ENCODE measurements around the gene ANKK1. TPM values are rescaled to one million over a fixed set of nuclear protein-coding genes. Genes with fewer than 3 reads are reported as not detected.
A peak's percentile ranks its signal among the peaks of the same experiment; 100 is the strongest.

Gene ANKK1
- total RNA-seq, 1 donor from 2014 or later, result 0.60 TPM

DNA sequence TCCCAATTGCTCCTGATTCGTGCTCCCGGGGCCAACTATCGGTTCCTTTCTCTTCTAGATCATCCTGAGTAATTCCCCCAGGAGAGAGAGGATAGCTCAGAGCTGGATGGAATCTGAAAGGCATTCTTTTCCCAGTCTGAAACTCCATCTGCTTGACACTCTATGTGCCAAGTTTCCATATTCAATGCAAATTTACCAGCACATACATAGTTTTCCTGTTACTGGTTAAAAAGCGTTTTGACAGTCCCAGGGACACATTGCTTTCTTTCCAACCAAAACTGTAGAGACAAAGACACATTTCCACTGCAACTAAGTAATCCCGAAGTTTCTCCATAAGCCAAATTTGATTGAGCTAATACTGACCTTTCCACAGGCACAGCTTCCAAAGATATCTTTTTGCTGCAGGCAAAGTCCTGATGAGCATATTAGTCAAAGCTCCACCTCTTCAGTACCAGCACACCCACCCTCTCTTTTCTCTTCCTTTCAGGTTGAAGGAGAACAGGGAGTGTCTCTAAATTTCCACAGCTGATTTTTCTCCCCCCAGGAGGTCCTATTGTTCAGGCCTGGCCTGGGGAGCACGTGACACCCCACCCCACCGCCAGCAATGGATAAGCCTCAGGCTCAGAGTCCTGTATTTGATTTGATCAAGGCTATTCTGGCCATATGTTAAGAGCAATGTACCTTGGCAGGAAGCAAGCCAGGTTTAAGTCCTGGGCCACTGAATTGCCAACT is 9.7 kb upstream of the ANKK1 start:
- ATAC-seq (ENCODE audit: low read depth) (no peak), DNase-seq (no peak)
- ChIA-PET POLR2A (no interaction called here), CTCF (no interaction called here)
- peaks cover 23% of the 10 kb centered on the region for H3K4me1 Mint-ChIP-seq
- intact Hi-C loops (cut with micrococcal nuclease), result loop anchor here (2.0 kb wide), 1 partner anchor 63 kb away; the partner anchor contains the start of gene TTC12
- H3K4me3 Mint-ChIP-seq, result no peak overlapping the region
- no peaks in the 10 kb centered on the region for H3K27me3 Mint-ChIP-seq
- TF ChIP-seq, protein P1, sequence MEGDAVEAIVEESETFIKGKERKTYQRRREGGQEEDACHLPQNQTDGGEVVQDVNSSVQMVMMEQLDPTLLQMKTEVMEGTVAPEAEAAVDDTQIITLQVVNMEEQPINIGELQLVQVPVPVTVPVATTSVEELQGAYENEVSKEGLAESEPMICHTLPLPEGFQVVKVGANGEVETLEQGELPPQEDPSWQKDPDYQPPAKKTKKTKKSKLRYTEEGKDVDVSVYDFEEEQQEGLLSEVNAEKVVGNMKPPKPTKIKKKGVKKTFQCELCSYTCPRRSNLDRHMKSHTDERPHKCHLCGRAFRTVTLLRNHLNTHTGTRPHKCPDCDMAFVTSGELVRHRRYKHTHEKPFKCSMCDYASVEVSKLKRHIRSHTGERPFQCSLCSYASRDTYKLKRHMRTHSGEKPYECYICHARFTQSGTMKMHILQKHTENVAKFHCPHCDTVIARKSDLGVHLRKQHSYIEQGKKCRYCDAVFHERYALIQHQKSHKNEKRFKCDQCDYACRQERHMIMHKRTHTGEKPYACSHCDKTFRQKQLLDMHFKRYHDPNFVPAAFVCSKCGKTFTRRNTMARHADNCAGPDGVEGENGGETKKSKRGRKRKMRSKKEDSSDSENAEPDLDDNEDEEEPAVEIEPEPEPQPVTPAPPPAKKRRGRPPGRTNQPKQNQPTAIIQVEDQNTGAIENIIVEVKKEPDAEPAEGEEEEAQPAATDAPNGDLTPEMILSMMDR (IDR thresholded peaks at IDR 0.05), result no peak
- peaks cover 2% of the 10 kb centered on the region for H3K9me3 Mint-ChIP-seq
- H3K36me3 Mint-ChIP-seq (ENCODE audit: low read depth), result peaks cover 30% of the 10 kb centered on the region
- peak overlapping the region; percentile 41 for H3K27ac Mint-ChIP-seq

DNA sequence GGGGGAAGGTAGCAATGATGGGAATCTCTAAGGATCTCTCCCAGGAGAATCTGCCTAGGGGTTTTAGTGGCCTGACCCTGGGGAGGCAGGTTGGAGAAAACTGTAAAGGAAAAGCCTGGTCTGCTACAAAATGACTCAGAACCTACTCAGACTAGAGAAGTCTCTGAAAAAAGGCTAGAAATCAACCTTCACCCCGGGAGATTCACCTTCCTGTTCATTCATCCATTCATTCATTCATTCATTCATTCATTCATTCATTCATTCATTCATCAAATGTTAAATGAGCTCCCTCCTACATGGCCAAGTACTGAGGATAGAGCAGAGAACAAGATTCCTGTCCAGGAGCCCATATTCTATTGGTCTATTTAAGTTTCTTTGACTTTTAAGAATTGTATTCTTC is 8.9 kb upstream of the ANKK1 start:
- no peak for DNase-seq
- peaks cover 2% of the 10 kb centered on the region for H3K9me3 Mint-ChIP-seq
- intact Hi-C loops (cut with micrococcal nuclease), result no loop called here
- peaks cover 23% of the 10 kb centered on the region for H3K4me1 Mint-ChIP-seq
- H3K27me3 Mint-ChIP-seq, result no peaks in the 10 kb centered on the region
- ChIA-PET CTCF (no interaction called here), POLR2A (no interaction called here)
- no peak for ATAC-seq (ENCODE audit: low read depth)
- no peak overlapping the region for H3K4me3 Mint-ChIP-seq
- H3K36me3 Mint-ChIP-seq (ENCODE audit: low read depth), result peaks cover 22% of the 10 kb centered on the region
- TF ChIP-seq, protein P1 (IDR thresholded peaks at IDR 0.05), result no peak
- no peak overlapping the region for H3K27ac Mint-ChIP-seq

DNA sequence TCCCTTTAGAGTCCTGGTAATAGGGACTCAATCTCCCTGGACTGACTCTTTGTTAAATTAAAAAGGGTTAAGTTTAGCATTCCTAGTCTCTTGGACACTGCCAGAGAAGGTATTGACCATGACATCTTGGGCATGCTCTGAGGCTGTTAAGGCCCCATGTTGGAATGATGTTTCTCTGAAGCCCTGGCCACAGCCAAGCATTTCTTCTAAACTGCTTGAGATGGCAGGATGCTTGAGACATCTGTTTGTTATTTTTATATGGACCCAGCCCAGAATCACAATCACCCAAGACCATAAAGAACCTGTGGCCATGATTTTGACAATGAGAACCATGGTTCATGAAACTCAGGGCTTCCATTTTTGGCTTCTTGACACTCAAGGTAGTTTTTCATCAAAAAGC is 5.5 kb upstream of the ANKK1 start:
- peaks cover 2% of the 10 kb centered on the region for H3K9me3 Mint-ChIP-seq
- intact Hi-C loops (cut with micrococcal nuclease), result no loop called here
- H3K36me3 Mint-ChIP-seq (ENCODE audit: low read depth), result peaks cover 9% of the 10 kb centered on the region
- H3K4me3 Mint-ChIP-seq, result no peak overlapping the region
- ATAC-seq (ENCODE audit: low read depth) (no peak), DNase-seq (no peak)
- ChIA-PET POLR2A (no interaction called here), CTCF (no interaction called here)
- H3K27ac Mint-ChIP-seq, result no peak overlapping the region
- H3K4me1 Mint-ChIP-seq, result peaks cover 5% of the 10 kb centered on the region
- TF ChIP-seq, protein P1 (IDR thresholded peaks at IDR 0.05), result no peak
- peaks cover 3% of the 10 kb centered on the region for H3K27me3 Mint-ChIP-seq

- no peak overlapping the region for H3K27ac Mint-ChIP-seq
- no peak overlapping the region for H3K4me3 Mint-ChIP-seq
- DNase-seq (no peak), ATAC-seq (ENCODE audit: low read depth) (no peak)
- no peaks in the 10 kb centered on the region for H3K9me3 Mint-ChIP-seq
- peaks cover 6% of the 10 kb centered on the region for H3K36me3 Mint-ChIP-seq (ENCODE audit: low read depth)
- H3K4me1 Mint-ChIP-seq, result no peaks in the 10 kb centered on the region
- intact Hi-C loops (cut with micrococcal nuclease), result no loop called here
- H3K27me3 Mint-ChIP-seq, result peaks cover 4% of the 10 kb centered on the region
- TF ChIP-seq, protein P1 (IDR thresholded peaks at IDR 0.05), result no peak
- ChIA-PET CTCF (no interaction called here), POLR2A (no interaction called here)
Measured at GRCh38 chr11:113384551-113384950, 3.0 kb upstream of the ANKK1 start.

DNA sequence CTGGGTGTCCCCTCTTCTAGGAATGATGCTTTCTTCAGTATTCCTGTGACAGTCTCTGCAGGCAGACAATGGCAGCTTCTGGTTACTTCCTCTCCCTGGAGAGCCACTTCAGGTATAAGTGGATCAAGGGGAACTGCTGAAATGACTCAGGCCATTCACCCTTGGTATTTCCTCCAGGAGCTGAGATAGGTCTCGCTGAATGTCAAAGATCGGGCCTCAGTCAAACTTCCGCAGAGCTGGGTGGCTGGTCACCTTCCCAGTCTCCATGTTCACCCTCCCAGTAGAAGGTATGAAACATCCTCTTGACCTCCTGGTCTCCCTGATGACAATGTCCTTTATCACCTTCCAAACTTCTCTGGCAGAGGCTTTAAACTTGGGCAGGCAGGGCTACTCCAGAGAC is 1.8 kb upstream of the ANKK1 start:
- DNase-seq (no peak), ATAC-seq (ENCODE audit: low read depth) (no peak)
- TF ChIP-seq, protein P1 (IDR thresholded peaks at IDR 0.05), result no peak
- peaks cover 4% of the 10 kb centered on the region for H3K27me3 Mint-ChIP-seq
- no peaks in the 10 kb centered on the region for H3K9me3 Mint-ChIP-seq
- ChIA-PET CTCF (no interaction called here), POLR2A (no interaction called here)
- intact Hi-C loops (cut with micrococcal nuclease), result no loop called here
- H3K4me1 Mint-ChIP-seq, result no peaks in the 10 kb centered on the region
- H3K27ac Mint-ChIP-seq, result no peak overlapping the region
- no peak overlapping the region for H3K4me3 Mint-ChIP-seq
- H3K36me3 Mint-ChIP-seq (ENCODE audit: low read depth), result no peaks in the 10 kb centered on the region

Data from activated B cell treated with CpG ODN at 0.5 μM for 24 hours (primary cell).